Mesothelial cell of epicardium (in vitro differentiated cells): Measurements from ENCODE around the gene CEP83. TPM values are rescaled to one million over a fixed set of nuclear protein-coding genes. Genes with fewer than 3 reads are reported as not detected.

ENCODE experiments used
- DNase-seq, 2 experiments: peaks; one replicate each; pipeline ENCODE4 v3.0.0; 2021; ENCODE audit warnings: low spot score in 2 of 2; ENCODE audit not compliant: unreplicated experiment in 2 of 2
- H3K27ac Mint-ChIP-seq: 2 replicates; pipeline ENCODE4 v1.8.0; 2021; ENCODE audit warnings: mixed read lengths
- H3K27me3 Mint-ChIP-seq: 2 replicates; pipeline ENCODE4 v1.8.0; 2021; ENCODE audit warnings: low read depth, mixed read lengths
- H3K36me3 Mint-ChIP-seq: 2 replicates; pipeline ENCODE4 v1.8.0; 2021; ENCODE audit warnings: mixed read lengths
- H3K4me1 Mint-ChIP-seq: 2 replicates; pipeline ENCODE4 v1.8.0; 2021; ENCODE audit warnings: mixed read lengths
- H3K4me3 Mint-ChIP-seq: 2 replicates; pipeline ENCODE4 v1.8.0; 2021; ENCODE audit warnings: mild to moderate bottlenecking, moderate library complexity, mixed read lengths
- H3K9me3 Mint-ChIP-seq: 2 replicates; pipeline ENCODE4 v1.8.0; 2021; ENCODE audit warnings: mixed read lengths
- CTCF ChIP-seq: fragments of 200-600 bp; sonication (generic); IDR thresholded peaks from one replicate; pipeline ENCODE4 v1.5.0; 2021; ENCODE audit warnings: antibody characterized with exemption; ENCODE audit not compliant: unreplicated experiment
- total RNA-seq: library from RNA; stranded (reverse); gene quantifications from 3 replicates; pipeline ENCODE4 v1.2.1, GENCODE V29; 2021

CEP83 gene
- total RNA-seq, 1 donor from 2014 or later: 28.9 TPM

GRCh38 chr12:94338006-94338794 is 121.5 kb downstream of the CEP83 start:
- no peaks in the 10 kb centered on the region for H3K4me1 Mint-ChIP-seq
- no peak overlapping the region for H3K4me3 Mint-ChIP-seq
- no peak for DNase-seq
- no peak overlapping the region for H3K27ac Mint-ChIP-seq
- no peaks in the 10 kb centered on the region for H3K36me3 Mint-ChIP-seq
- H3K9me3 Mint-ChIP-seq: peaks cover 2% of the 10 kb centered on the region
- H3K27me3 Mint-ChIP-seq: no peaks in the 10 kb centered on the region
- no peak for TF ChIP-seq CTCF

GRCh38 chr12:94336211-94336925 is 123.3 kb downstream of the CEP83 start:
- TF ChIP-seq CTCF: no peak
- peaks cover 6% of the 10 kb centered on the region for H3K4me1 Mint-ChIP-seq
- DNase-seq: no peak

GRCh38 chr12:94333396-94333795 is 126.3 kb downstream of the CEP83 start:
- Mint-ChIP-seq H3K36me3 (peaks cover 7% of the 10 kb centered on the region), H3K27me3 (no peaks in the 10 kb centered on the region), H3K27ac (no peak overlapping the region), H3K9me3 (no peaks in the 10 kb centered on the region), H3K4me3 (no peak overlapping the region), H3K4me1 (peaks cover 9% of the 10 kb centered on the region)
- TF ChIP-seq CTCF: no peak
- no peak for DNase-seq

More at GRCh38 chr12:94336211-94336925, 123.3 kb downstream of the CEP83 start:
- Mint-ChIP-seq H3K27me3 (no peaks in the 10 kb centered on the region), H3K4me3 (no peak overlapping the region), H3K36me3 (peaks cover 3% of the 10 kb centered on the region), H3K9me3 (no peaks in the 10 kb centered on the region), H3K27ac (no peak overlapping the region)

GRCh38 chr12:94329366-94329765 is 130.3 kb downstream of the CEP83 start:
- no peak for DNase-seq
- Mint-ChIP-seq H3K4me1 (peaks cover 9% of the 10 kb centered on the region), H3K27ac (no peak overlapping the region), H3K27me3 (no peaks in the 10 kb centered on the region), H3K4me3 (no peak overlapping the region), H3K36me3 (peaks cover 25% of the 10 kb centered on the region), H3K9me3 (no peaks in the 10 kb centered on the region)
- TF ChIP-seq CTCF: no peak

- no peak for TF ChIP-seq CTCF
Observed at GRCh38 chr12:94327809-94328208, 131.9 kb downstream of the CEP83 start.

More at GRCh38 chr12:94327809-94328208, 131.9 kb downstream of the CEP83 start:
- no peak for DNase-seq
- Mint-ChIP-seq H3K4me1 (peaks cover 9% of the 10 kb centered on the region), H3K36me3 (peaks cover 34% of the 10 kb centered on the region), H3K27ac (no peak overlapping the region), H3K9me3 (no peaks in the 10 kb centered on the region), H3K27me3 (no peaks in the 10 kb centered on the region), H3K4me3 (no peak overlapping the region)
